Fibroblast of skin of left biceps (primary cell): Measurements from ENCODE around the gene MARS1.
"Not testable (repeated sequence)": the region's sequence is repeated elsewhere in the genome, so short reads cannot be mapped to it uniquely, and the experiment has no call there.

ENCODE experiments used
- DNase-seq, 2 experiments: peaks; one replicate each; pipeline ENCODE4 v3.0.0-alpha.2; 2013; ENCODE audit warnings: low read depth in 2 of 2

The MARS1 gene

DNA sequence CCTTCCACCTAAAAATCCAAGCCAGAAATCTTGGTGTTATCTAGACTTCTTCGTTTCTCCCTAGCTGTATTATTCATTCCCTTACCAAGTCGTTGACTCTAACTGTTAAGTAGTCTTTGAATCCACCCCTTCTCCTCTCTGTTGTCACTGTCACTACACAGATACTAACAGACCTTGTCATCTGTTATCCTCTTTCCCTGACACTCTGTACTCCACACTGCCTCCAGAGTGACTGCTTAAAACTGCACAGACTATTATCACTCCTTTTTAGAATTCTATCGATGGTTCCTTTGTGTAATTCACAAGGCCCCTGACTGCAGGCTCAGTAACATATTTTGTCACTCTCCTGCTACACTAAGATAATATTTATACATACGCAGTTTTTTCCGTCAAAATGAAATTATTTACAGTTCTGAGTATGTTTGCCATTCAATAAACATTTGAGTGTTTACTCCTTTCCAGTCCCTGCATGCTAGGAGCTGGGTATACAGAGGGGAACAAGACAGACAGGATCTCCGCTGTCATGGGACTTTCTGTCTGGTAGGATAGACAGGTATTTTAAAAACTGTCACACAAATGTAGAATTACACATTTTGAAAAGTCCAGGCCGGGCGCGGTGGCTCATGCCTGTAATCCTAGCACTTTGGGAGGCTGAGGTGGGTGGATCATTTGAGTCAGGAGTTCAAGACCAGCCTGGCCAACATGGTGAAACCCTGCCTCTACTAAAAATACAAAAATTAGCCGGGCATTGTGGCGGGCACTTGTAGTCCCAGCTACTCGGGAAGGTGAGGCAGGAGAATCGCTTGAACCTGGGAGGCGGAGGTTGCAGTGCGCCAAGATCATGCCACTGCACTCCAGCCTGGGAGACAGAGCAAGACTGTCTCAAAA is 3.8 kb downstream of the MARS1 start:
- no peak for DNase-seq

DNA sequence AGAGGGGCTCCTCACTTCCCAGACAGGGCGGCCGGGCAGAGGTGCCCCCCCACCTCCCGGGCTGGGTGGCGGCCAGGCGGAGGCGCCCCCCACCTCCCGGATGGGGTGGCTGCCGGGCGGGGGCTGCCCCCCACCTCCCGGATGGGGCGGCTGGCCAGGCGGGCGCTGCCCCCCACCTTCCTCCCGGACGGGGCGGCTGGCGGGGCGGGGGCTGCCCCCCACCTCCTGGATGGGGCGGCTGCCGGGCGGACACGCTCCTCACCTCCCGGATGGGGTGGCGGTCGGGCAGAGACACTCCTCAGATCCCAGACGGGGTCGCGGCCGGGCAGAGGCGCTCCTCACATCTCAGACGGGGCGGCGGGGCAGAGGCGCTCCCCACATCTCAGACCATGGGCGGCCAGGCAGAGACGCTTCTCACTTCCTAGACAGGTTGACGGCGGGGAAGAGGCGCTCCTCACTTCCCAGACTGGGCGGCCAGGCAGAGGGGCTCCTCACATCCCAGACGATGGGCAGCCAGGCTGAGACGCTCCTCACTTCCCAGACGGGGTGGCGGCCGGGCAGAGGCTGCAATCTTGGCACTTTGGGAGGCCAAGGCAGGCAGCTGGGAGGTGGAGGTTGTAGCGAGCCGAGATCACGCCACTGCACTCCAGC is 7.3 kb downstream of the MARS1 start:
- DNase-seq: not testable (repeated sequence)

DNA sequence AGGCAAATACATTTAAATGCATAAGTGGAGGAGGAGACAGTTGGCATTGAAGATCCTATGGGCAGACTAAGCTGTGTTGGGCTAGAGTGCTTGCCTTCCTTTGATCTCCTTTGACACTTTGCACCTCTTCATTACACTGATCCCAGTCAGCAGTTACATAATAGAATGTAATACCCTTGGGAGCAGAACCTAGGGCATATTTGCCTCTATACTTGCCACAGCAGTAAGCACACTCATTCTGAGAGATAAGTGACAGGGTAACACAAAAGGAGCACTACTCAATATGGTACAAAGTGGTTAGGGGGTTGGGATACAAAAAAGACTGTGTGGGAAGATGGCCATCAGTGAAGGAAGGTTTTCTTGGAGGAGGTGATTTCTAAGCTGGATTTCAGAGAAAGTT is 9.0 kb downstream of the MARS1 start:
- no peak for DNase-seq

DNA sequence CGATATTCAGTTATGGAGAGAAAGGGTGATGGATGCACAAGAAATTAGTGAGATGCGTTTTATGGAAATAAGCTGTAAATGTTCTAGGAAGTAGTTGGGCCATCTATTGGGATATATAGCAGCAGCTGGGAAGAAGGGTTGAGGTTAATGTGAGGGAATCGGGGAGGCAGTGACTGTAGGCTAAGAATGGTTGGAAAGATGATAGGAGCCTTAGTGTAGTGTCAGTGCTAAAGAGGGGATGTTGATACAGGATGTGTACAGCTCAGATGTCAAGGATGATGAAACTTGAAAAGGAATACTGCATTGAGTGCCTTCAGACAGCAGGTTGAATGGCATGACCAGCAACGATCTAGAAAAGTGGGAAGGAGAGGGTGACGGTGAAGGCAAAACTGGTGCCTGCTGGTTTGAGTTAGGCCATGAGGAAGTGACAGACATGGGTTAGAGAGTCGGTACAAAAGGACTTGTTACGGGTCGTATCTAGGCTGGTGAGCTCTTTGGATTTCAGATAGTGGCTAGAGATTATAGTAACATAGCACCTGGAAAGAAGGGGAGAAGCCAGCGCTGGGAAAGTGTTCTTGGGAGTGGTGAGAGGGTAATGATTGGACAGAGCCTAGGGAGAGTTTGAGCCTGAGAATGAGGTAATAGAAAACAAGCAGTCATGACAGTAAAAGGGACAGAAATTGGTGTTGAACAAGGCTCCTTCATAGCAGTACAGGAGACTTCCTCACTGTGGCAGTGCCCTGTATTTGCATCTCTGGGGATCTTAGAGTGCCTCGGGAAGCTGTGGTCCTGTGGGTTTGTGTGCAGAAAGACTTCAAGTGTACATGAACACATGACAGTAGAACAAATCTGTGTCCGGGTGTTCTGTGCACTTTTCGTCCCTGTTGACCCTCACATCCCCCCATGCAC is 9.6 kb downstream of the MARS1 start:
- DNase-seq: no peak

DNA sequence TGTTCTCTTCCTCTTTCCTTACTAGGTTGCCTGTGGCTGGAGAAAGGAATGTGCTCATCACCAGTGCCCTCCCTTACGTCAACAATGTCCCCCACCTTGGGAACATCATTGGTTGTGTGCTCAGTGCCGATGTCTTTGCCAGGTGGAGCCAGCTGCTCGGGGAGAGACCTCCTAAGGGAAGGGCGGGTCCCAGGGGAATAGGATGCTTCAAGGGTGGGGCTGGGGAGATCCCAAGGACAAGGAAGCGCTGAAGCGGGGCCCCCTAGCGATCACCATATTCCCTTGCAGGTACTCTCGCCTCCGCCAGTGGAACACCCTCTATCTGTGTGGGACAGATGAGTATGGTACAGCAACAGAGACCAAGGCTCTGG is 10.2 kb downstream of the MARS1 start:
- DNase-seq: no peak

DNA sequence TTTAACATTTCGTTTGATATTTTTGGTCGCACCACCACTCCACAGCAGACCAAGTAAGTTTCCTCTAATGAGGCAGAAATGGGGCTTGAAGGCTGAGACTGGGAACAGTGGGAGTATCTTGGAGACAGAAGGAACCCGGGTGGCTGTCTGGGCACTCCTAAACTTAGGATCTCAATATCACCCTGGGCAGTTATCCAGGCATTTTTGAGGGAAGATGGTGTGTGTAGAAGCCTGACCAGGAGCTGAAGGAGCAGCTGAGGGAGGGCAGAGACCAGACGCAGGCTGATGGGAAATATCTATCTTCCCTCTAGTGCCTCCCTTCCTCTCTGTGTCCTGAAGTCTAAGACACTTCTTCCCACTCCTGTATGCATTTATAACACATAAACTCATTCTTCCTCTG is 10.7 kb downstream of the MARS1 start:
- DNase-seq: no peak

DNA sequence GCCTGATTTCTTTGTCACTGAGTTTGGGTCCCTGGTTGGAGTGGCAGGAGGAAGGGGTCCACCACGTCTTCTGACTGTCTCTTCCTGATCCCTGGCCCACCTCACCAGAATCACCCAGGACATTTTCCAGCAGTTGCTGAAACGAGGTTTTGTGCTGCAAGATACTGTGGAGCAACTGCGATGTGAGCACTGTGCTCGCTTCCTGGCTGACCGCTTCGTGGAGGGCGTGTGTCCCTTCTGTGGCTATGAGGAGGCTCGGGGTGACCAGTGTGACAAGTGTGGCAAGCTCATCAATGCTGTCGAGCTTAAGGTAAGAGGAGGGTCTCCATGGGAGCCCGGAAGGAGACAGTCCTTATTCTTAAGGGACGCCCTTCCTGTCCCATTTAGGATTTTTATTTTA is 12.3 kb downstream of the MARS1 start:
- no peak for DNase-seq

DNA sequence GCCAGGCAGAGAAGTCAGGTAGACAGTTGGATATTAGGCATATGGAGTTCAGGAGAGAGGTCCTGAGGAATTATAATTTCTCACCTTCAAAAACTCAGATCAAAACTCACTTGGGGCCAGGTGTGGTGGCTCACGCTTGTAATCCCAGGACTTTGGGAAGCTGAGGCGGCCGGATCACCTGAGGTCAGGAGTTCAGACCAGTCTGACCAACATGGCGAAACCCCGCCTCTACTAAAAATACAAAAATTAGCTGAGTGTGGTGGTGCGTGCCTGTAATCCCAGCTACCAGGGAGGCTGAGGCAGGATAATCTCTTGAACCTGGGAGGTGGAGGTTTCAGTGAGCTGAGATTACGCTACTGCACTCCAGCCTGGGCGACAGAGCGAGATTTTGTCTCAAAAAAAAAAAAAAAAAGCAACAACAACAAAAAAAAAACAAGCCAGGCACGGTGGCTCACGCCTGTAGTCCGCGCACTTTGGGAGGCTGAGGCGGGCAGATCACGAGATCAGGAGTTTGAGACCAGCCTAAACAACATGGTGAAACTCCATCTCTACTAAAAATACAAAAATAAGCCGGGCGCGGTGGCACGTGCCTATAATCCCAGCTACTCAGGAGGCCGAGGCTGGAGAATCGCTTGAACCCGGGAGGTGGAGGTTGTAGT is 14.6 kb downstream of the MARS1 start:
- DNase-seq: not testable (repeated sequence)

DNA sequence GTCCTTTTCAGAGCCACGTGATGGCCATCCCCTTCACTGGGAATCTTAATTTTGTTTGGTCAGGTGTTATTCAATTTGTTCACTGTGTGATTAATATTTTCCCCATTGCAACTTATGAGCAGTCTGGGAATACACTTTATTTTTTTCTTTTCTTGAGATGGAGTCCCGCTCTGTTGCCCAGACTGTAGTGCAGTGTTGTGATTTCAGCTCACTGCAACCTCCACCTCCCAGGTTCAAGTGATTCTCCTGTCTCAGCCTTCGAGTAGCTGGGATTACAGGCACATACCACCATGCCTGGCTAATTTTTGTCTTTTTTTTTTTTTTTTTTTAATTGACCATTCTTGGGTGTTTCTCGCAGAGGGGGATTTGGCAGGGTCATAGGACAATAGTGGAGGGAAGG is 18.7 kb downstream of the MARS1 start:
- DNase-seq: not testable (repeated sequence)

DNA sequence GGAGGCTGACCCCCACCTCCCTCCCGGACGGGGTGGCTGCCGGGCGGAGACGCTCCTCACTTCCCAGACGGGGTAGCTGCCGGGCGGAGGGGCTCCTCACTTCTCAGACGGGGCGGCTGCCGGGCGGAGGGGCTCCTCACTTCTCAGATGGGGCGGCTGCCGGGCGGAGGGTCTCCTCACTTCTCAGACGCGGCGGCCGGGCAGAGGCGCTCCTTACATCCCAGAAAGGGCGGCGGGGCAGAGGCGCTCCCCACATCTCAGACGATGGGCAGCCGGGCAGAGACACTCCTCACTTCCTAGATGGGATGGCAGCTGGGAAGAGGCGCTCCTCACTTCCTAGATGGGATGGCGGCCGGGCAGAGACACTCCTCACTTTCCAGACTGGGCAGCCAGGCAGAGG is 19.9 kb downstream of the MARS1 start:
- not testable (repeated sequence) for DNase-seq

DNA sequence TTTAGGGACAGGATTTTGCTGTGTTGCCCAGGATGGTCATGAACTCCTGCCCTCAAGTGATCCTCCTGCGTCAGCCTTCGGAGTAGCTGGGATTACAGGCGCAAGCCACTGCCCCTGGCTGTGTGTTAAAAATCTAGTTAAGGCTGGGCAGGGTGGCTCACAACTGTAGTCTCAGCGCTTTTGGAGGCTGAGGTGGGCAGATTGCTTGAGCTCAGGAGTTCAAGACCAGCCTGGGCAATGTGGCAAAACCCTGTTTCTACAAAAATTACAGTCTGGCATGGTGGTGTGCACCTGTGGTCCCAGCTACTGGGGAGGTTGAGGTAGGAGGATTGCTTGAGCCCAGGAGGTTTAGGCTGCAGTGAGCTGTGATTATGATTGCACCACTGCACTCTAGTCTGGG is 23.3 kb downstream of the MARS1 start:
- DNase-seq: no peak

DNA sequence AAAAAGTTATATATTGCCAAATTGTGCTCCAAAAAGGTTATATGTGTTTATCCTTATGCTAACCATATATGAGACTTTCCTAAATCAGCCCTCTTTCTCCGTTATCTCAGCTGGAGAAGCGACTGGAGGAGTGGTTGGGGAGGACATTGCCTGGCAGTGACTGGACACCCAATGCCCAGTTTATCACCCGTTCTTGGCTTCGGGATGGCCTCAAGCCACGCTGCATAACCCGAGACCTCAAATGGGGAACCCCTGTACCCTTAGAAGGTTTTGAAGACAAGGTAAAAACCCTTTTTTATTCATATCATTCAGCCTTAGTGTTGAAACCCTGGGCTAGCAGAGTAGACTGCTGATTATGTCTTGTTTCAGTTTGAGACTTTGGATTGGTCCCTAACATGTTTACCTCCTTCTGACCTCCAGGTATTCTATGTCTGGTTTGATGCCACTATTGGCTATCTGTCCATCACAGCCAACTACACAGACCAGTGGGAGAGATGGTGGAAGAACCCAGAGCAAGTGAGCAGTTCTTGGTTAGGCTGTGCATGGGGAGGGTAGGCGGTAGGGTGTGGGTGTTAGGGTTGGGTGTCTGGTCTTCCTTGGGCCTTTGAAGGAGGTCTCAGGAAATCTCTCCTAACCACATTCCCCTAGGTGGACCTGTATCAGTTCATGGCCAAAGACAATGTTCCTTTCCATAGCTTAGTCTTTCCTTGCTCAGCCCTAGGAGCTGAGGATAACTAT is 23.9 kb downstream of the MARS1 start:
- DNase-seq: no peak

DNA sequence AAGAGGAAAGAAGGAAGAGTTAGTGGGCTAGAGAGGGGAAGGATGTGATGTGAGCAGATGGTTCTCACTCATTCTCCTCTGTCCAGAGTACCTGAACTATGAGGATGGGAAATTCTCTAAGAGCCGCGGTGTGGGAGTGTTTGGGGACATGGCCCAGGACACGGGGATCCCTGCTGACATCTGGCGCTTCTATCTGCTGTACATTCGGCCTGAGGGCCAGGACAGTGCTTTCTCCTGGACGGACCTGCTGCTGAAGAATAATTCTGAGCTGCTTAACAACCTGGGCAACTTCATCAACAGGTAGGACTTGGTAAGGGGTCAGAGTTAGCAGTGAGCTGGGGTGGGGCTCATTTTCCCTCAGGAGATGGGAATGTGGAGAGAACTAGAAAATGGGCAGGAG is 24.8 kb downstream of the MARS1 start:
- no peak for DNase-seq

DNA sequence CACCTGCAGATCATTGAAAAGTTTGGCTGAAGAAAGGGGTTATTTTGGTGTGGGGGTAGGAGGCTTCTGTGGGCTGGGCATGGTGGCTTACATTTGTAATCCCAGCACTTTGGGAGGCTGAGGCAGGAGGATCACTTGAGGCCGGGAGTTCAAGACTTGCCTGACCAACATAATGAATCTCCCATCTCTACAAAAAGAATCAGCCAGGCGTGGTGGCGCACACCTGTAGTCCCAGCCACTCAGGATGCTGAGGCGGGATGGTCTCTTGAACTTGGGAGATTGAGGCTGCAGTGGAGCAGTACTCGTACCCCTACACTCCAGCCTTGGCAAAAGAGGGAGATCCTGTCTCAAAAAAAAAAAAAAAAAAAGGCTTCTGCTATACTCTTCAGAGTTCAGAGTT is 25.4 kb downstream of the MARS1 start:
- DNase-seq: no peak

DNA sequence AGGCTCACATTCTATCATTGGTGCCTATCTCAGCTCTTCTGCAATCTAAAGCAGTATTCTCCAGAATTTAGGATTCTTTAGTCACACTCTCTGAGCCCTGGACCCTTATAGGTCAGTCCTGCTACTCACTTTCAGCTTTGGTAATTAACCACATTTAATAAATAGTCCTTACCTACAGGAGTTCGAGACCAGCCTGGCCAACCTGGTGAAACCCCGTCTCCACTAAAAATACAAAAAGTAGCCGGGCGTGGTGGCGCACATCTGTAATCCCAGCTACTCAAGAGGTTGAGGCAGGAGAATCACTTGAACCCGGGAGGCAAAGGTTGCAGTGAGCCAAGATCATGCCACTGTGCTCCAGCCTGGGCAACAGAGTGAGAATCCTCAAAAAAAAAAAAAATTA is 25.8 kb downstream of the MARS1 start:
- DNase-seq: not testable (repeated sequence)

DNA sequence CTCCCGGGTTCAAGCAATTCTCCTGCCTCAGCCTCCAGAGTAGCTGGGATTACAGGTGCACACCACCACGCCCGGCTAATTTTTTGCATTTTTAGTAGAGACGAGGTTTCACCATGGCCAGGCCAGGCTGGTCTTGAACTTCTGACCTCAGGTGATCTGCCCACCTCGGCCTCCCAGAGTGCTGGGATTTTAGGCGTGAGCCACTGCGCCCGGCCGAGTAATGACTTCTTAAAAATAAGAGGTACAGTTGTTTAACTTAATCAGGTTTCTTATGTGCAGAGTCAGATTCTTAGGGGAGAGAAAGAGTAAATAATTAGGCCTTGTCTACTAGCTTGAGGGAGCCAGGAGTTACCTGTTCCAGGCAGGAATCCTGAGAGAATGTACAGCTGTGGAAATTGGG is 26.4 kb downstream of the MARS1 start:
- not testable (repeated sequence) for DNase-seq

DNA sequence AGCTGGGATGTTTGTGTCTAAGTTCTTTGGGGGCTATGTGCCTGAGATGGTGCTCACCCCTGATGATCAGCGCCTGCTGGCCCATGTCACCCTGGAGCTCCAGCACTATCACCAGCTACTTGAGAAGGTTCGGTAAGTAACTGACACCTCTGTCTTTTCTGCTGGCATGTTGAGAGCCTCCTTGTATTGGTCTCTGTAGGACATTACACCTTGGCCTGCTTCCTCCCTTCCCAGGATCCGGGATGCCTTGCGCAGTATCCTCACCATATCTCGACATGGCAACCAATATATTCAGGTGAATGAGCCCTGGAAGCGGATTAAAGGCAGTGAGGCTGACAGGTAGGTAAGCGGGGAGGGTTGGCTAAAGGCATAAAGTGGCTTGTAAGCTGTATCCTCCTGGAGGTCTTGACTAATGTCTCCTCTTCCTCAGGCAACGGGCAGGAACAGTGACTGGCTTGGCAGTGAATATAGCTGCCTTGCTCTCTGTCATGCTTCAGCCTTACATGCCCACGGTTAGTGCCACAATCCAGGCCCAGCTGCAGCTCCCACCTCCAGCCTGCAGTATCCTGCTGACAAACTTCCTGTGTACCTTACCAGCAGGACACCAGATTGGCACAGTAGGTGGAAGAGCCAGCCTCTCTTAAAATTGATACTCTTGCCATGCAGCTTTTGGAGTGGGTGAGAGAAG is 27.0 kb downstream of the MARS1 start:
- DNase-seq: no peak

DNA sequence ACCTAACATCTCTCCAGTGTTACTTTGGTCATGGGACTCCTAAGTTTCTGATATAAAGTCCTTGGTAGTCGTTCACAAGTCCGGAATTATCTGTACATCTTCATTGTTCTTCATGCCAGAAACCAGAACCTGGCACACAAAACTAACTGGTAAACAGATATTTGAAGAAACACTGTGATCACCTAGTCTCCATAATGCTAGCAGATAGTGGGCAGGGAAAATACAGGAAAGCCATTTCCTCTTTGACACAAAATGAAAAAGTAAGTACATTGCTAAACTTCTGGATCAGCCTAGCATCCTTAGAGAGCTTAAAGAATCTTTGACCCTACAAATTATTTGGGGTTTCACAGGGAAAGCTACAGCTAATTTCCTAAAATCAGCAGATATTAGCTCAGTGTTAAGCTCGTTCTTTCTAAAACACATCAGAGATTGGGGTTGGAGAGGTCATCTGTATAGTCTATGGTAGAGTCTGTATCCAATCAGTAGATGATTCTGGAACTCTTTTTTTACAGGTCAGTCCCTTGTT is 27.6 kb downstream of the MARS1 start:
- DNase-seq: no peak

DNA sequence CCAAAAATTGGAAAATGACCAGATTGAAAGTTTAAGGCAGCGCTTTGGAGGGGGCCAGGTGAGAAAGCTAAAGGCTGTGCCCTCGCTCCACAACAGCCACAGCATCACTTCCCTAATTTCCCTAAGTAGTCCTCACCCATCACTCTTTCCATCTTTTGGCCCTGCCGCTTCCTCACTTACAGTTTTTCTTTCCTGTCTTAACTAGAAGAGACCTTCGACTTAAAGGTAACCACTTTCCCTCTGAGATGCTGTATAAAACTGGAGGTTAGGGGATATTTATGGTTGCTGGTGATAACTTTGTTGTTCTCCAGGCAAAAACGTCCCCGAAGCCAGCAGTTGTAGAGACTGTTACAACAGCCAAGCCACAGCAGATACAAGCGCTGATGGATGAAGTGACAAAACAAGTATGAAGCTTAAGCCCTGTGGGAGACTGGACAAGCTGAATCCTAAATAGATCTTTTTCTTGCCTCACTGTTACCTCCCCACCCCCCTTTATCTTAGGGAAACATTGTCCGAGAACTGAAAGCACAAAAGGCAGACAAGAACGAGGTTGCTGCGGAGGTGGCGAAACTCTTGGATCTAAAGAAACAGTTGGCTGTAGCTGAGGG is 28.2 kb downstream of the MARS1 start:
- DNase-seq: no peak

DNA sequence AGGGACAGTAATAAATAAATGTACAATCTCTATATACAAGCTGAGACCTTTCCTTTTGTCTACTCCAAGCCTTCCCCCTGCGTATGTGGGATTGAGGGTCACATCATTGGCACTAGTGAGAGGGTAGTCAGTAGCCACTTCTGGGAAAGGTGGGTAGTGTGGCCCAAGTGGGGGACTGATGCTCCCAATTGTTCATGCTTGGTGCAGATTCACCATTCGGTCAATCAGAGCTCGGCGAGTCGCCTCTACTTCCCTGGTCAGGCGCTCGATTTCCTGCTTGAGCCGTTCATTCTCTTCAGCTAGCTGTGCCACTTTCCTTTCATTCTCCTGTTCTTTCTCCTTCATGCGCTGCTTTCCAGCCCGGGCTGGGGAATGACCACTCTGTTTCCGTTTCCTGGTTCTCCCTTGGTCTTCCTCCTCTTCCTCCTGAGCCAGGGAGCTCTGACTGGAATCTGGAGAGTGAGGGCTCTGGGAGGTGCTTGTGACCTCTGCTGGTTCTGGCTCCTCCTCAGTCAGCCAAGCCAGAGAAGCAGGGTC is 28.8 kb downstream of the MARS1 start:
- no peak for DNase-seq
